Measurements from ENCODE around the gene RER1. TPM values are rescaled to one million over a fixed set of nuclear protein-coding genes. Genes with fewer than 3 reads are reported as not detected.

RER1 gene
- total RNA-seq, 1 donor, result 18.8 TPM

DNA sequence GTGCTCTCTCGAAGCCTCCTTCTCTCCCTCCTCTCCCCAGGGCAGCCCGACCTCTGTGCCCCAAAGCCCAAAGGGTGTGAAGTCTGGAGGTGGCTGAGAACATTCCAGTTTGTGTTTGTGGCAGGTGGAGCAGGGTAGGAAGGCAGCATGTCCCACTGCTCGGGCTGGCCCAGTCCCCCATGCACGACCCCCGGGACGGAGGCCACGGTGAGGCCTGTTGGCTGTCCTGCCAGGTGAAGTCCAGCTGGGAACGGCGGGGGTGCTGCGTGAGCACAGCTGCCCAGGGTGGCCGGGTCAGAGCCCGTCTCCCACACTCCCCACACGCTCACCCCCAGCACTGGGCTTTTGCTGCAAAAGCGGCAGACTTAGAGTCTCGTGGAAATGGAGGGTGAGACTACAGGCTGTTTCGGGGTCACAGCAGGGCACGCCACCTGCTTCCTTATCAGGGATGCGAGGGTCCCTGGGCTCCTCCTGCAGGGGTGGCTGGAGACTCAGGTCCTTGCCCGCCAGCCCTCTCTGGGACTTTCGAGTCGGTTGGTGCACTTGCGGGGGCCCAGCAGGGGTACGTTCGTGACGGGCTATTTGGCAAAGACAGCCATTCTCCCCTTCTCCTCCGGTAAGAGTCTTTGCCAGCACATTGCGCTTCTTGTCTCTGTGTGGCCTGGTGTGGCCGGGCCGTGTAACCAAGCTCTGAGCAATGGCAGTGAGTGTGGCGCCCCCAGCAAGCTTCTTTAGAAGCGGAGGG, 40.6 kb upstream of the RER1 start:
- no peaks in the 10 kb centered on the region for H3K27me3 ChIP-seq (ENCODE audit: insufficient read depth, low read length)
- H3K4me3 ChIP-seq (ENCODE audit: low read length), result no peak overlapping the region
- H3K4me1 ChIP-seq (ENCODE audit: insufficient read depth, low read length), result no peaks in the 10 kb centered on the region
- no peaks in the 10 kb centered on the region for H3K9me3 ChIP-seq (ENCODE audit: low read depth, low read length)

DNA sequence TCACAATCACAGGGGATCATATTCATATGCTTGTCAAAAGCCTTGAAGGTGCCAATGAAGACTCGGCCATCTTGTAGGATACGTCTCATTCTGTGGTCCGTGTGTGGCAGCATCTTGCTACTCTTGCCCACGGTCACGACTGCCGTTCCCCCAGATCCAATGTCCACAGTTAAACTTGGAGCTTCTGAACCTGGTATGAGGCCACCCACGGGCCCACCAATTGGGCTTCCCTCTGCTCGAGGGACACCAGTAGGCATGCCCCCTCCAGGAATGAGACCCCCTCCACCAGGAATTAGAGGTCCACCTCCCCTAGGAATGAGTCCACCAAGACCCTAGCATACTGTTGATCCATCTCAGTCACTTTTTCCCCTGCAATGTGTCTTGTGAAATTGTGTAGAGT, 39.9 kb upstream of the RER1 start:
- Histone ChIP-seq H3K4me3 (ENCODE audit: low read length) (no peak overlapping the region), H3K27me3 (ENCODE audit: insufficient read depth, low read length) (no peaks in the 10 kb centered on the region)

GRCh38 chr1:2352341-2352896, 39.2 kb upstream of the RER1 start:
- Histone ChIP-seq H3K27me3 (ENCODE audit: insufficient read depth, low read length) (no peaks in the 10 kb centered on the region), H3K9me3 (ENCODE audit: low read depth, low read length) (no peaks in the 10 kb centered on the region), H3K4me1 (ENCODE audit: insufficient read depth, low read length) (no peaks in the 10 kb centered on the region), H3K4me3 (ENCODE audit: low read length) (no peak overlapping the region)

More for the DNA sequence above, 39.9 kb upstream of the RER1 start:
- Histone ChIP-seq H3K4me1 (ENCODE audit: insufficient read depth, low read length) (no peaks in the 10 kb centered on the region), H3K9me3 (ENCODE audit: low read depth, low read length) (no peaks in the 10 kb centered on the region)

- no peaks in the 10 kb centered on the region for H3K4me1 ChIP-seq (ENCODE audit: insufficient read depth, low read length)
- H3K4me3 ChIP-seq (ENCODE audit: low read length), result no peak overlapping the region
- no peaks in the 10 kb centered on the region for H3K27me3 ChIP-seq (ENCODE audit: insufficient read depth, low read length)
- H3K9me3 ChIP-seq (ENCODE audit: low read depth, low read length), result no peaks in the 10 kb centered on the region
These were observed 38.6 kb upstream of the RER1 start for GRCh38 chr1:2352897-2353550.

- Histone ChIP-seq H3K9me3 (ENCODE audit: low read depth, low read length) (no peaks in the 10 kb centered on the region), H3K27me3 (ENCODE audit: insufficient read depth, low read length) (no peaks in the 10 kb centered on the region), H3K4me3 (ENCODE audit: low read length) (no peak overlapping the region), H3K4me1 (ENCODE audit: insufficient read depth, low read length) (no peaks in the 10 kb centered on the region)
These were observed 37.8 kb upstream of the RER1 start for GRCh38 chr1:2353551-2354438.

- no peaks in the 10 kb centered on the region for H3K9me3 ChIP-seq (ENCODE audit: low read depth, low read length)
- no peaks in the 10 kb centered on the region for H3K4me1 ChIP-seq (ENCODE audit: insufficient read depth, low read length)
- H3K27me3 ChIP-seq (ENCODE audit: insufficient read depth, low read length), result no peaks in the 10 kb centered on the region
- H3K4me3 ChIP-seq (ENCODE audit: low read length), result no peak overlapping the region
These were observed 36.9 kb upstream of the RER1 start for GRCh38 chr1:2354511-2355372.

- Histone ChIP-seq H3K27me3 (ENCODE audit: insufficient read depth, low read length) (no peaks in the 10 kb centered on the region), H3K4me3 (ENCODE audit: low read length) (no peak overlapping the region), H3K4me1 (ENCODE audit: insufficient read depth, low read length) (no peaks in the 10 kb centered on the region), H3K9me3 (ENCODE audit: low read depth, low read length) (no peaks in the 10 kb centered on the region)
These were observed 36.0 kb upstream of the RER1 start for GRCh38 chr1:2355373-2356261.

DNA sequence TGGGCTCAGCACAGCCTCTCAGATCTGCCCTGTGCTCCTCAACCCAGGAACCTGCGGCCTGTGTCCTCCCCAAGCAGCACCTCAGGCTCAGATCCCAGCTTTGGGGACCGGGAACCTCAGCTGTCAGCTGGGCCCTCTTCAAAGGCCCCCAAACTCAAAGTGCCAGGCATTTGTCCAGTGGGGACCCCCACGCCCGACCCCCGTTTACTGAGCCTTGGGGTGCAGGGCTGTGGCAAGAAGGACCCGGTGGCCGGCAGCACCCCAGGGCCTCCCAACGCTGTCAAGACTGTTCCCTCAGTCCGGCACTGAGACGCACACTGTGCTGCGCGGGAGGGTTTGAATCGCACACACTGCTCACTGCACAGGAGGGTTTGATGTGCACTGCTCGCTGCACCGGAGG, 35.2 kb upstream of the RER1 start:
- no peaks in the 10 kb centered on the region for H3K27me3 ChIP-seq (ENCODE audit: insufficient read depth, low read length)
- no peak overlapping the region for H3K4me3 ChIP-seq (ENCODE audit: low read length)
- H3K4me1 ChIP-seq (ENCODE audit: insufficient read depth, low read length), result no peaks in the 10 kb centered on the region
- no peaks in the 10 kb centered on the region for H3K9me3 ChIP-seq (ENCODE audit: low read depth, low read length)

GRCh38 chr1:2356911-2357845, 34.5 kb upstream of the RER1 start:
- Histone ChIP-seq H3K4me1 (ENCODE audit: insufficient read depth, low read length) (no peaks in the 10 kb centered on the region), H3K4me3 (ENCODE audit: low read length) (no peak overlapping the region)

DNA sequence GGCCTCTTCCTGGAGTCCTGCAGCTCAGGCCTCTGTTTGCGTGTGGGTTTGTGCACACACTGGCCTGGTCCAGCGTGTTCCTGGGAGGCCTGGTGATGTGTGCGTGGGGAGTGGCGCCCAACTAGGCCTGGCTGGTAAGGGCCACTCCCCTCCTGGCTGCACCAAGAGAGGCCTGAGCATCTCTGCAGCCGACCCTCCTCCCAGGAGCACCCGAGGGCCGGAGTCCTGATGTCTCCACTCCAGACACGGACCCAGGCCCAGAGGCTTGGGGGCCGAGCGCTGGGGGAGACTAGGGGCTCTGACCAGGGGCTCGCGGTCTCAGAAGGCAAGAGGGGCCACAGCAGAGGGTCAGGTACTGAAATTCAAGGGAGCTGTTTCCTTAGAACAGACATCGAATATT, 33.6 kb upstream of the RER1 start:
- no peaks in the 10 kb centered on the region for H3K4me1 ChIP-seq (ENCODE audit: insufficient read depth, low read length)
- no peak overlapping the region for H3K4me3 ChIP-seq (ENCODE audit: low read length)
- H3K27me3 ChIP-seq (ENCODE audit: insufficient read depth, low read length), result no peaks in the 10 kb centered on the region
- H3K9me3 ChIP-seq (ENCODE audit: low read depth, low read length), result no peaks in the 10 kb centered on the region

More at GRCh38 chr1:2356911-2357845, 34.5 kb upstream of the RER1 start:
- H3K9me3 ChIP-seq (ENCODE audit: low read depth, low read length), result no peaks in the 10 kb centered on the region
- no peaks in the 10 kb centered on the region for H3K27me3 ChIP-seq (ENCODE audit: insufficient read depth, low read length)

GRCh38 chr1:2358651-2359640, 32.7 kb upstream of the RER1 start:
- H3K27me3 ChIP-seq (ENCODE audit: insufficient read depth, low read length), result no peaks in the 10 kb centered on the region
- H3K4me1 ChIP-seq (ENCODE audit: insufficient read depth, low read length), result no peaks in the 10 kb centered on the region
- H3K4me3 ChIP-seq (ENCODE audit: low read length), result no peak overlapping the region
- no peaks in the 10 kb centered on the region for H3K9me3 ChIP-seq (ENCODE audit: low read depth, low read length)

All from mononuclear cell (primary cell).